NCI-H524 treated with DMSO at 0.1 percent for 48 hours (cell line): ENCODE measurements around the gene TNS4.

ENCODE experiments used
- DNase-seq: peaks from one replicate; lab custom pipeline; 2025; lab: John Stamatoyannopoulos, UW

Gene TNS4

GRCh38 chr17:40517981-40518380 lies 16.6 kb upstream of the TNS4 start:
- no peak for DNase-seq

GRCh38 chr17:40517286-40517662 lies 15.9 kb upstream of the TNS4 start:
- no peak for DNase-seq

GRCh38 chr17:40516581-40517285 lies 15.3 kb upstream of the TNS4 start:
- DNase-seq: no peak

- no peak for DNase-seq
These were observed 14.1 kb upstream of the TNS4 start for GRCh38 chr17:40515491-40516041.

GRCh38 chr17:40515011-40515410 lies 13.6 kb upstream of the TNS4 start:
- no peak for DNase-seq

- DNase-seq: no peak
These were observed 12.8 kb upstream of the TNS4 start for GRCh38 chr17:40514013-40514875.

GRCh38 chr17:40511667-40512220 lies 10.3 kb upstream of the TNS4 start:
- no peak for DNase-seq

GRCh38 chr17:40511136-40511535 lies 9.7 kb upstream of the TNS4 start:
- DNase-seq: no peak

GRCh38 chr17:40510328-40510648 lies 8.9 kb upstream of the TNS4 start:
- DNase-seq: no peak

- DNase-seq: no peak
These were observed 8.4 kb upstream of the TNS4 start for GRCh38 chr17:40509626-40510327.

- DNase-seq: no peak
These were observed 5.4 kb upstream of the TNS4 start for GRCh38 chr17:40506786-40507185.

GRCh38 chr17:40503154-40503553 lies 1.7 kb upstream of the TNS4 start:
- DNase-seq: no peak

GRCh38 chr17:40502716-40503115 lies 1.3 kb upstream of the TNS4 start:
- DNase-seq: no peak

GRCh38 chr17:40500709-40501108 lies 714 bp downstream of the TNS4 start:
- DNase-seq: no peak

- DNase-seq: no peak
These were observed 1.2 kb downstream of the TNS4 start for GRCh38 chr17:40500190-40500589.

GRCh38 chr17:40499551-40500189 lies 1.8 kb downstream of the TNS4 start:
- DNase-seq: no peak

- DNase-seq: no peak
These were observed 2.9 kb downstream of the TNS4 start for GRCh38 chr17:40498281-40499084.

GRCh38 chr17:40497695-40498094 lies 3.7 kb downstream of the TNS4 start:
- no peak for DNase-seq

- DNase-seq: no peak
These were observed 4.6 kb downstream of the TNS4 start for GRCh38 chr17:40496634-40497420.

GRCh38 chr17:40496170-40496569 lies 5.3 kb downstream of the TNS4 start:
- no peak for DNase-seq
